Lung (tissue), 16 donors: Measurements from ENCODE around the gene GGCX. TPM values are rescaled to one million over a fixed set of nuclear protein-coding genes. Genes with fewer than 3 reads are reported as not detected.

Experiments used
- ATAC-seq: fragments of 200-7000 bp; cut with Tn5 transposase; one replicate; pipeline ENCODE4 v1.9.1; 2020; ENCODE audit warnings: moderate number of reproducible peaks; ENCODE audit not compliant: insufficient read depth, low FRiP score
- DNase-seq, 3 donors: peaks; one replicate each; pipeline ENCODE4 v3.0.0-alpha.2; 2013 to 2017
- H3K27ac ChIP-seq, 2 donors: one replicate each; pipeline ENCODE4 v1.5.1; 2013; ENCODE audit warnings: mild to moderate bottlenecking in 2 of 2, moderate library complexity in 2 of 2, control low read depth in 1 of 2, inconsistent platforms in 1 of 2, low read depth in 1 of 2, low read length in 1 of 2
- H3K27me3 ChIP-seq, 3 donors: one replicate each; pipeline ENCODE4 v1.5.1; 2013; ENCODE audit warnings: low read length in 2 of 3; ENCODE audit not compliant: control insufficient read depth in 3 of 3, insufficient read depth in 3 of 3
- H3K36me3 ChIP-seq, 4 donors: one replicate each; pipeline ENCODE4 v1.5.1; 2013; ENCODE audit warnings: low read length in 4 of 4, mild to moderate bottlenecking in 1 of 4, moderate library complexity in 1 of 4; ENCODE audit not compliant: control insufficient read depth in 4 of 4, insufficient read depth in 4 of 4
- H3K4me1 ChIP-seq, 5 donors: one replicate each; pipeline ENCODE4 v1.5.1; 2013; ENCODE audit warnings: low read length in 5 of 5, mild to moderate bottlenecking in 2 of 5, moderate library complexity in 1 of 5; ENCODE audit not compliant: control insufficient read depth in 5 of 5, insufficient read depth in 5 of 5
- H3K4me3 ChIP-seq: one replicate; pipeline ENCODE4 v1.5.1; 2013; ENCODE audit warnings: mild to moderate bottlenecking, control low read depth, moderate library complexity
- H3K9ac ChIP-seq, 2 donors: one replicate each; pipeline ENCODE4 v1.5.1; 2013; ENCODE audit warnings: low read length in 2 of 2, control low read depth in 1 of 2; ENCODE audit not compliant: insufficient read depth in 1 of 2
- H3K9me3 ChIP-seq, 4 donors: one replicate each; pipeline ENCODE4 v1.5.1; 2013; ENCODE audit warnings: low read length in 3 of 4, mild to moderate bottlenecking in 1 of 4, moderate library complexity in 1 of 4; ENCODE audit not compliant: control insufficient read depth in 4 of 4, insufficient read depth in 3 of 4
- WGBS, 2 donors: extraction: QIAGEN DNeasy Blood & Tissue Kit; methylation state at CpG; one replicate each; pipeline ENCODE4 v1.1.7; 2013; 5-methylcytosine and 5-hydroxymethylcytosine counted together
- long read RNA-seq, 5 donors: transcript quantifications; one replicate each; lab custom pipeline, GENCODE V29; 2026
- polyA plus RNA-seq, 2 donors: library from polyadenylated mRNA; stranded (reverse); fragments of 200-250 nt; gene quantifications; one replicate each; pipeline ENCODE4 v1.2.1, GENCODE V29; 2013
- total RNA-seq, 2 donors: library from RNA; depleted of rRNA in 1 of 2; stranded (reverse); fragments of >200 nt in 1 of 2; gene quantifications; one replicate each; pipeline ENCODE4 v1.2.1, GENCODE V29; 2014 to 2021
- TF ChIP-seq, protein P1 (sequence below): IDR thresholded peaks from 2 replicates; pipeline ENCODE4 v1.5.1; 2012; ENCODE audit warnings: mild to moderate bottlenecking; ENCODE audit errors: control extremely low read depth, extremely low read depth
- donor health status: control.
- donor health status: control.
- donor health status: Bipolar disorder and iron deficiency.
- donor health status: healthy.
- donor health status: DM: yes; HTN: yes; CAD: no.

Gene GGCX
- total RNA-seq (10 to 100 TPM; 41.5 to 69.2 TPM), polyA plus RNA-seq (10 to 100 TPM; 21.8 to 48.1 TPM)
- long read RNA-seq, donor 1, full-length matches to known transcripts: 12 of 12 reads
- long read RNA-seq, donor 1, partial matches to known transcripts: 0 of 12 reads
- long read RNA-seq, donor 1, other reads (novel, unspliced or antisense): 0 of 12 reads
- long read RNA-seq, donor 2, partial matches to known transcripts: 0 of 4 reads
- long read RNA-seq, donor 2, other reads (novel, unspliced or antisense): 0 of 4 reads
- long read RNA-seq, donor 3, partial matches to known transcripts: 110 of 120 reads
- long read RNA-seq, donor 3, other reads (novel, unspliced or antisense): 8 of 120 reads
- long read RNA-seq, donor 4, partial matches to known transcripts: 0 of 2 reads
- long read RNA-seq, donor 4, other reads (novel, unspliced or antisense): 0 of 2 reads
- long read RNA-seq, donor 5, full-length matches to known transcripts: 9 of 9 reads
- long read RNA-seq, donor 5, partial matches to known transcripts: 0 of 9 reads
- long read RNA-seq, donor 5, other reads (novel, unspliced or antisense): 0 of 9 reads

DNA sequence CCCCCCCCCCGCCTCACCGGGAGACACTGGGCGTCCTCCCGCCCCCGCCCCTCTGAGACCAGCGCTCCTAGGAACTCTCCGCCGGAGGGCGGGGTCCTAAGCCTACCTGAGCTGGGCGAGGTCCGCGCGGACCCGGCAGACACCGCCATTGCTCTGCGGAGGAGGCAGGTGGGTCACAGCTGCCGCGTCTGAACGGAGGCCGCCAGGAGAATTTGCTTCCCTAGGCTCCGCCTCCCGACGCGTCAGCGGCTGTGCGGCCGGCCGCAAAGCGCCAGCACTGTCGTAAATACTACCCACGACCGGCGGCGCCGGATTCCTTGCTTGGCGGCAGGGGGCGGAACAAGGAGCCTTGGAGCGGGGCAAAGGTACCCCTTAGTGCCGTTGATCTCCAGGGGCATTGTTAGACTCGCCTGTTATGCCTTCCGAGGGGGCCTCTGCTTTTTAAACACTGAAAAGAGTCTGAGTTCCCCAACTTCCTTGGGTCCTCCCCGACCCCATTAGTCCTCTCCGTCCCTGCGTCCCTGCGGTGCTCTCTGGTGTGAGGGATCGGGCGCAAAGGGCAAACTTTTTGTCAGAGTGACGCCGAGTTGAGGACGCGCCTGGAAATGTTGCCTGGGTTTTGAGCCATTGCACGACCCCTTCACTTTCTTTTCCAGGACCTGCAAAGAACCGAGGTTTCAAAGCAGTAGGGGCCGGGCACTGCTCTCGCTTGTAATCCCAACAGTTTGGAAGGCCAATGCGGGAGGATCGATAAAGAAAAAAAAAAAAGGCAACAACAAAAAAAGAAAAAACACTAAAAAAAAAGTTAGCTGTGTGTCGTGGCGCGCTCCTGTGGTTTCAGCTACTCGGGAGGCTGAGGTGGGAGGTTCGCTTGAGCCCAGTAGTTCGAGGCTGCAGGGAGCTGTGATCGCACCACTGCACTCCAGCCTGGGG lies at the start of gene GGCX:
GGCX (minus strand) TSS at position 214 of the 933 bp plus-strand sequence; CDS start at position 149, 65 bp downstream.
- H3K4me3 ChIP-seq: peak within 1 kb of the TSS; percentile 57
- TF ChIP-seq, protein P1, sequence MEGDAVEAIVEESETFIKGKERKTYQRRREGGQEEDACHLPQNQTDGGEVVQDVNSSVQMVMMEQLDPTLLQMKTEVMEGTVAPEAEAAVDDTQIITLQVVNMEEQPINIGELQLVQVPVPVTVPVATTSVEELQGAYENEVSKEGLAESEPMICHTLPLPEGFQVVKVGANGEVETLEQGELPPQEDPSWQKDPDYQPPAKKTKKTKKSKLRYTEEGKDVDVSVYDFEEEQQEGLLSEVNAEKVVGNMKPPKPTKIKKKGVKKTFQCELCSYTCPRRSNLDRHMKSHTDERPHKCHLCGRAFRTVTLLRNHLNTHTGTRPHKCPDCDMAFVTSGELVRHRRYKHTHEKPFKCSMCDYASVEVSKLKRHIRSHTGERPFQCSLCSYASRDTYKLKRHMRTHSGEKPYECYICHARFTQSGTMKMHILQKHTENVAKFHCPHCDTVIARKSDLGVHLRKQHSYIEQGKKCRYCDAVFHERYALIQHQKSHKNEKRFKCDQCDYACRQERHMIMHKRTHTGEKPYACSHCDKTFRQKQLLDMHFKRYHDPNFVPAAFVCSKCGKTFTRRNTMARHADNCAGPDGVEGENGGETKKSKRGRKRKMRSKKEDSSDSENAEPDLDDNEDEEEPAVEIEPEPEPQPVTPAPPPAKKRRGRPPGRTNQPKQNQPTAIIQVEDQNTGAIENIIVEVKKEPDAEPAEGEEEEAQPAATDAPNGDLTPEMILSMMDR: peak; percentile 25
- DNase-seq: peak; percentile 97 to 98 (median 97)
- peak within 1 kb of the TSS; percentile 73 to 93 for H3K9ac ChIP-seq
- WGBS, 2 donors: 4% methylated on average over 63 to 64 of the region's 64 CpGs
- peak within 1 kb of the TSS; percentile 76 to 91 for H3K27ac ChIP-seq
- H3K36me3 ChIP-seq: peaks cover 0 to 11% (median 5%) of the 10 kb centered on the region in 4 donors
- H3K4me1 ChIP-seq: peaks cover 0 to 18% (median 6%) of the 10 kb centered on the region in 5 donors
- peak; percentile 96 for ATAC-seq
- H3K9me3 ChIP-seq: no peaks in the 10 kb centered on the region
- H3K27me3 ChIP-seq: no peaks in the 10 kb centered on the region

DNA sequence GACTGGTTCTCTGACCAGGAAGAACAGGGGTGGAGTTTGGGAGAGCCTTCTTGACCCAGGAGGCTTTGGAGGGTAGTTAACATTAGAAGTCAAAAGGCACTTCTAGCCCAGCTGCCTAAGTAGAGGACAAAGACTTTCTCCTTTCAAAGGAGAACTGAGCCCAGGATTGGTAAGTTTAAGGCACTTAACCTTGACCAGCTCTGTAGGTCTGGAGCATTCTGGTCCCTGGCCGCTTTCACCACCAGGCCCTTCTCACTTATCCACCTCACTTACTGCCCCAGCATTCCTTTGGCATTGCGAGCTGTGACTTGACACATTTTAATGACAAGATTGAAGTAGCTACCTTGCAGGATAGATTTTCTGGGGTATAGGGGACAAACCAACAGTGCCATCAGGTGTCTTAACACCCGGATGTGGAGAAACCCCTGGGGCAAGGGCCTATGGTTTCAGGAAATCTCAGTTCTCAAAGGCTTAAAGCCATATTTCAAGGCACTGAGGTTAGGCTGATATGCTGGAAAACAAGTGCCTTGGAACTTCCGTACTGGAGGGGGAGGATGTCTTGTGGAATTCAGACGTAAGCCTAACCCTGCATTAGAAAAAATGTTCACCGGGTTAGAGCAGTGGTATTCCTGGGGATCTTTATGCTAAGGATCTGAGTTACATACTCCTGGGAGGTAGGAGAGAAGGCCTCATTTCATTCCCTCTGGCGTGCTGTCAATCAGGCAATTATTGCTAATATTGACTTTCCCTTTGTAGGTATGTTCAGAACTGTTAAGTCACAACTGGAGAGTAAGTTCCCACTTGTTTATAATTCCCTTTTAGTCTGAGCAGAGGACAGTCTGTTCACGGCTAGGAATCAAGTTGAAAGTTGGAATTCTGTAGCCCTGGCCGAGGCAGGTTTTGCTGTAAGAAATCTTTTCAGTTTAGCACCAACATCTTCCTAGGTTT lies 46.2 kb upstream of the GGCX start:
- TF ChIP-seq, protein P1: no peak
- ATAC-seq (no peak), DNase-seq (peak in 2 of 3 donors; percentile 15 to 29)
- H3K36me3 ChIP-seq: peaks cover 0 to 27% (median 12%) of the 10 kb centered on the region in 4 donors
- H3K27me3 ChIP-seq: no peaks in the 10 kb centered on the region
- WGBS, 2 donors: 65 to 85% methylated on average over 9 of the region's 9 CpGs
- no peaks in the 10 kb centered on the region for H3K9me3 ChIP-seq
- H3K4me3 ChIP-seq: no peak overlapping the region
- peaks cover 10 to 39% (median 18%) of the 10 kb centered on the region in 5 donors for H3K4me1 ChIP-seq
- H3K27ac ChIP-seq: peak overlapping the region; percentile 50 to 81
- H3K9ac ChIP-seq: peak overlapping the region in 1 of 2 donors; percentile 36

DNA sequence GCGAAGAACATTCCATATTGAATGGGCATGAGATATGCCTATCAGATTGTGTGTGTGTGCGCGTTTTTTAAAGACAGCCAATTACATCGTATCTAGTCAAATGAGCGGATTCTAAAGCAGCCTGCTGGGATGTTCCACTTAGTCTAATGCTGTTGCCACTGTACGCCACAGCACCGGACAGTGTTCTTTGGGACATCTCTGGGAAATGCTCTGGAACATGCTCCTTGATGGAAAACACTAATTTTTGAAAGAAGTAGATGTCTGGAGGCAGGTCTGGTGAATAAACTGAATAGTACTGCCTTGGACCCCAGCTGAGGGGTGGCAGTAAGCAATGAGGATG lies 44.8 kb upstream of the GGCX start:
- peak overlapping the region; percentile 35 to 92 for H3K9ac ChIP-seq

More for the DNA sequence above, 44.8 kb upstream of the GGCX start:
- ATAC-seq (no peak), DNase-seq (no peak)
- TF ChIP-seq, protein P1: no peak
- H3K36me3 ChIP-seq: peaks cover 0 to 27% (median 12%) of the 10 kb centered on the region in 4 donors
- 58 to 82% methylated on average over 7 of the region's 7 CpGs for WGBS, 2 donors
- no peaks in the 10 kb centered on the region for H3K27me3 ChIP-seq
- H3K4me3 ChIP-seq: no peak overlapping the region
- H3K9me3 ChIP-seq: no peaks in the 10 kb centered on the region
- H3K4me1 ChIP-seq: peaks cover 10 to 43% (median 27%) of the 10 kb centered on the region in 5 donors
- peak overlapping the region in 1 of 2 donors; percentile 86 for H3K27ac ChIP-seq
